ENCODE data around the gene PTPRD.
A peak's percentile ranks its signal among the peaks of the same experiment; 100 is the strongest.

The PTPRD gene

DNA sequence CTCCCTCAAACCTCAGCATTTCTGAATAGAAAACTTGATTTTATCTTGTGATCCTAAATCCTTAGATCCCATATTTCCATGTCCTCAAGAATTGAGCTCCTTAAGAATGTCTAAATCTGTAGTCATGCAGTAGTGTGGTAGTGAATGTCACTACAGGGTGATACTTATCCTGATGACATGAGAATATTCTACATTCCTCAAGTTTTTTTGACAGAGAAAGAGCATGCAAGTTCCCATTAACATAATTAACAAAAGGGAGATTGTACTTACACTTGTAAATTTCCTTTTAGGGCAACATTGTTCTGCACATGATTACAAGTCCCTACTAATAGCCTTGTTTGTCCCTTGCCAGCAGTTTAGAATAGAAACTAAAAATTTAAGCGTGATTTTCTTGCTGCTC, 352.3 kb downstream of the PTPRD start:
- DNase-seq: no peak

DNA sequence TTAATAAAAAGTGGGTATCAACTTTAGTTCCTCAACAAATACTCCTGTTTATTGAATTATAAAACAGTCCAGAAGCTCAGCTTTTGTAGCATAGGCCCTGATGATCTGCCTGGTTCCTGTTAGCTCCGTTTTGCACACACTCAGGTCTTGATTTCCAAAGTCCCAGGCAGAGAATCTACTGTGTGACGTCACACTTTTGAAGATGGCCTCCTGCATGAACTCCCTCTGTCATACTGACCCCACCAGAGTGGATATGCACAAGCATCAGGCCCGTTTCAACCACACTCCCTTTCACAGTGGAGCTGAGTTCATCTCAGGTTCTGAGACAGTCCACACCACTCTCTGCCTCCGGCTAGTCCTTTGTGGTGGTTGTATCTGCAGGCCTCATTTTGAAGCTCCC, 353.1 kb downstream of the PTPRD start:
- no peak for DNase-seq

DNA sequence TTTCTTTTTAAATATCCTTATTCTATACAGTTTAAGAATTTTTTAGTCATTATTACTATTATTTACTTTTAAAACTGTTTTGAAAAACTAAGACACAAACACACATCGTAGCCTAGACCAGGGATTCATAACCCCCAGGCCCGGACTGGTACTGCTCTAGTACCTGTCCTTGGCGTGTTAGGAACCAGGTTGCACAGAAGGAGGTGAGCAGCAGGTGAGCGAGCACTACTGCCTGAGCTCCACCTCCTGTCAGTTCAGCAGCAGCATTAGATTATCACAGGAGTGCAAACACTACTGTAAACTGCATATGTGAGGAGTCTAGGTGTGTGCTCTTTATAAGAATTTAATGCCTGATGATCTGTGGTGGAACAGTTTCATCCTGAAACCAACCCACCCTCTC, 357.0 kb downstream of the PTPRD start:
- no peak for DNase-seq

DNA sequence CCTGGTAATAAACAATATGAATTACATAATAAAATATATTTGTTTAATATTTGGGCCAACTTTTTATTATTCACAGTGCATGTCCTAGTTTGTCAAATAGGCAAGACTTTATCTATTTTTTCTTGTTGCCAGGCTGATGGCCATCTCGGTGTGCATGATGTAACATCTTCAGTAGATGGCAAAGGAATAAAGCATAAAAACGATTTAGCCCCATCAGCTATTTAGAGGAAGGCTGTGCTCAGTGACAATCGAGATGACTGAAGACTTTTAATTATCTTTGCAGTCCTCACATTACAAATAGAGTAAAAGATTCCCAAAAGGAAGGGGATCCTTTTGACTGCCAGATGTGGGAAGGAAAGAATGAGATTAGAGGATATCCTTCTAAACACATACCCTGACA, 358.5 kb downstream of the PTPRD start:
- DNase-seq: peak; percentile 54

DNA sequence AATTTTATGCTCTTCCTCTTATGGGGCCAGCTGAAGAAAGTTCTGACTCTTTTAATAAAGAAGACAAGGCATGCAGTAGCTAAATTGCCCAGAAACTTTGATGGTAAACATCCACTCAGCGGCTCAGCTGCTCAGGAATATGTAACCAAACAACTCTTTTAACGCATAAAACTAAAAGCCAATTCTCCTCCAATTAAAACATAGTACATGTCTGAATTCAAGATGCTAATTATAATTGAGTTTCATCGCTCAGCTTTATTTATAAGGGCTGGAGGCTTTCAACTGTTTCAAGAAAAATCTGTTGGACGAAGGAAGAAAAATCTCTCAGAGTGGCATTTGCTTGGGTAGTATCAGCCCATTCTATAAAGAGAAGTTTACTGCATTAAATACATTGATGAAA, 359.5 kb downstream of the PTPRD start:
- DNase-seq: no peak

DNA sequence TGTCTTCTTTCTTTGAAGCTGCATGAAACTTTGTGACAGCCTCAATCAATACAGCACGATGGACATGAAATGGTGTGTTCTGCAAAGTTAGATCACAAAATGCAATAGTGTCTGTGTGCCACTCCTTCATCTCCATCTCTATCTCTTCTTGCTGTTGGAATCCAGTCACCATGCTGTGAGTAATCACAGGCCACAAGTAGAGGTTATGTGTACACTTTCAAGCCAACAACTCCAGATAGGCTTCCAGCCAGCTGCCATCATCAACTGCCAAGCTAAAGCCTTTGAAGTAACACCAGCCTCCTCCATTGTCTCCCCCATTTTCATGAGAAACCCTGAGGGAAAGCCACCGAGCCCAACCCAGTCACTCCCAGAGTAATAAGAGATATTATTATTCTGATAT, 360.6 kb downstream of the PTPRD start:
- peak; percentile 79 for DNase-seq

DNA sequence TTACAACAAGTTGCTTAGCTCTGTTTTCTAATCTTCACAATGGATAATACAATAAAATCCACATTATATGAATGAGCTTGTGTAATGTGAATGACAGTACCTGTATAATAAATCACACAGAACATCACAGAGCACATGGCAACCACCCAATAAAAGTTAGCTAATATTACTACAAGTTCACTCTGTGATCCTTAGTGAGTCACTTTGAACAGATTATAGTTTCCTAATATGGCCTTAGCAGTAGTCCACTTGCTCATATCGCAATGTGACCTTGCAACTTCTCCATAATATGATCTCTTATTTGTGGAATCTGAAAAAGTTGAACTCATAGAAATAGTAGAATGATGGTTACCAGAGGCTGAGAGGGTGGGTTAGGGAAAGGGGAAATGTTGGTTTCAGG, 361.3 kb downstream of the PTPRD start:
- no peak for DNase-seq

DNA sequence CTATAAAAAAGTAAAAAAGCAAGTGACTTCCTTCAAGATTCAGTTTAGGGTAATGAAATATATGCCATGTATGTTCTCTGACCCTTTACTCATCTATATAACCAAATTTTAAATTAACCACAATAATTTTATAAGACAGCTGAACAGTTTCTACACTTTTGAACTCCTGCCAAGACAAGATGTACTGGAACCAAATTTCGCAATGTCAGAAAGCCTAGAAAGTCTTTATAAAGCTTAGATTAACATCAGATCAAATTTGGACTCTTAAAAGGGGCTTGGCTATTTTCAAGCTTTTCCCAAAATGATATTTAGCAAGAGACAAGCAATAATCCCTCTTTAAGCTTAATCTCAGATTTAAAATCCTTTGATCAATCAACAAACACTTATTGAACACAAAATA, 362.6 kb downstream of the PTPRD start:
- DNase-seq: no peak

DNA sequence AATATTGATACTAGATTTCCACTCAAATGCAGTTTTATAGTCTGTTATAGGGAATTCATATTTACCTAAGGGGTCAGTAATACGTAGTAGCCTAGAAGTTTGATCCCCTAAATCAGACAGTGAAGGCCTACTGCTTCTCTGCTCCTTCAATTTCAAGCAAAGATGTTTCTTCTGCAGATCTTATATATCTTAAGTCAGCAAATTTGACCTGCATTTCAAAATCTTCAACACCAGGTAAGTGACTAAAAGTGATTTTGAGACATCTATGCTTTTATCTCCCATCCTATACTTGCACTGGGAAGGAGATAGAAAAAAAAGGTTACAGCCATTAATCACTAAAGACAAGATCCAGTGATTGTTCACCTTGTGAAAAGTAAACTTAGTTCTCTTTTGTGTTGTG, 363.9 kb downstream of the PTPRD start:
- no peak for DNase-seq

DNA sequence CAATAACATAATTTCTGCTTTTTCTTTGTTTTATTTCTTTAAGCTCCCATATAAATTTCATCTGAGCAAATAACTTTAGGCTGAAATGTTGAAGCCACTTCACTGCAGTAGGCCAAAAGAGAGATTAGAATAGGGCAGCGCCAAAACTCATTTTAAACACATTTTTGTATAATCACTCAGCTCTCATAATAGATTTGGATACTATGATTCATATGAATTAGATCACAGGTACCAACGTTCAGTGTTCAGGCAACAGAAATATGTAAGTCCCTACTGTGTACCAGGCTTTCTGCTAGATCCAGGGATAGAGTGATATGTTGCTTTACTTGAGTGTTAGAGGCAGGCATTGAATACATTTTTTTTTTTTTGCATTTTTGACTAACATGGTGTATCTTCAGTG, 370.5 kb downstream of the PTPRD start:
- no peak for DNase-seq

DNA sequence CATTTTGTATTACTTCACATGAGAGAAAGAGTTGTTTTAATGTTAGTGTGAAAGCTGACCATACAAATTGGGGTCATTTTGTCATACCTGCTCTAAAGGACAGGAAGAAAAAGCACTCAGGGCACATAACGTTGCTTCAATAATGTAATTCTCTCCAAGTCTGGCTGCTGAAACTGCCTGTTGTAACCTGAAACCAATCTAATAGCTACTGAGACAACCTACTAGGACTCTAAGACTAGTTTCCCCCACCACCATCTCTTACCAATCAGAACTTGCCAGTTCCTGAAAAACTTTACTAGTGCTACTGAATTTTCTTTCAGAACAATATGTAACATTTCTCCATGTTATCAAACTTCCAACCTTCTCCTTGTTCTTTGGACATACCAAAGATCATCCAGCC, 374.7 kb downstream of the PTPRD start:
- DNase-seq: no peak

DNA sequence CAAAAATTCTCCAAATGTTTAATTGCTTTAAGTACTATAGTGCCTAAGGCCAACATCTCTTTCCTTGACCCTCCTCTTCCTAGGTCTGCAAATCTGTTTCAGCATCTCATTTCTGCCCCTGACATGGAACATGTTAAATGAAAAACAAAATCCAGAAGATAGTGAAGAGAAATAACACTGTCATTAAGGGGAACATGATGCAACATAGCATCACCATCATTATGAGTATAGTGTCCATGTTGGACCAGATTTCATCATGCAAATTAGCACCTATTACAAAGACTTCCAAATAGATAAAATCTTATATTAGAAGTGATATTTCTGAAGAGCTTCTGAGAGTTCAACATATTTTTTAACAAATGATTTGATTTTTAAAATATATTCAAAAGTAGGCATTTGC, 375.2 kb downstream of the PTPRD start:
- no peak for DNase-seq

DNA sequence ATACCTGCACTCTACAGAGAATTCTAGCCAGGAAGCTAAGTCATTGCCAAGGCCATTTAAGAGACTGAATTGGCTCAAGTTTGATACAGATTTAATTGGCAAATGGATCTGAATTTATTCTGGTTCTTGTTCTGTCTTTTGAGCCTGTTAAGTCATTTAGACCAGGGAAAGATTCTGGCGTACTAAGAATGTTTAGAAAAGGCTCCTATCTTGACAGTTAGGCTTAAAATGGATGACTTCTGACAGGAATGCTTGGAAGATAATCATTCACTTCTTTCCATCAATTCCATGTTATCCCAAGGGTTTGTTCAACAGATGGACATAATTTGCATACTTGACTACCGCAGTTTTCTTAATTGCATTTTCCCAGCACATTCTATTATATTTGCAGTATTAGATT, 376.6 kb downstream of the PTPRD start:
- DNase-seq: no peak

DNA sequence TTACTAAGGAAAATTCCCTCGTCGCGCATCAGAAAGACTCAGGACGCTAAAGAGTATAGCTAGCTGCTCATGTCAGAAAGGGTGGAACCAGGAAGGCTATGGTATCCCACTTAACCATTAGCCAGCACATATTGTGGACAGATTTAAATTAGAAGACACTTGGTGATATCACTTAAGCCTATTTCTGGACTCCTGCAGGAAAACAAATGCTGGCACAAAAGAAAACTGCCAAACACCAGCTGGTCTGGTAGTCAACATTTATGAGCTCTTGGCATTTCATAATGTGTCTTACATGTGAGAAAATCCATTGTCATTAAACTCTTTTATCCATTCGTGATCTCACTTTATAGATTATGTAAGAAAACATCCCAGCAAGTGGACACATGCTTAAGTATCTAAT, 377.4 kb downstream of the PTPRD start:
- DNase-seq: no peak

DNA sequence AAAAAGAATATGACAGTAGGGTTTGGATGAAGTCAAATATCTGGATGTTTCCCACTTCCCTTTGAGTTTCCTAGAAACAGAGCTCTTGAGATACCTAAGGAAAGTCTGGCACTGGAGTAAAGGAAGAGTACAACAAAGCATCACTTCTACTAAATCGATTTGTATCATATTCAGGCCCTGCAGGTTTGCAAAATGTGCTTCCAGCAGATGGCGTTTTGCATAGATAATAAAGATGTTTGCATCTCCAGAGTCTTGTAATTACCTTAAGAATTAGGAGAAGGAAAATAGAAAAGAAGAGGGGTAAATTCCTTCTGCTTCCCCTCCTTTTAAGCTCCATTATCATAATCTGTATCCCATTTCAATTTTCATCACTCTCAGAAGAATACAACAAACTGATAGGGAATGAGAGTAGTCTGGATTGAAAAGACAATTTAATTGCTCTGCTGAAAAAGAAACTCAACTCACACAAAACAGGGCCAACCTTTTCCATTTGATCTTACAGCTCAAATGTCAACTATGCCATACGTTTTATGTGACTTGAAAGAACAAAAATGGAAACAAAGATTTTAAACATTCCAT, 380.4 kb downstream of the PTPRD start:
- DNase-seq: no peak

DNA sequence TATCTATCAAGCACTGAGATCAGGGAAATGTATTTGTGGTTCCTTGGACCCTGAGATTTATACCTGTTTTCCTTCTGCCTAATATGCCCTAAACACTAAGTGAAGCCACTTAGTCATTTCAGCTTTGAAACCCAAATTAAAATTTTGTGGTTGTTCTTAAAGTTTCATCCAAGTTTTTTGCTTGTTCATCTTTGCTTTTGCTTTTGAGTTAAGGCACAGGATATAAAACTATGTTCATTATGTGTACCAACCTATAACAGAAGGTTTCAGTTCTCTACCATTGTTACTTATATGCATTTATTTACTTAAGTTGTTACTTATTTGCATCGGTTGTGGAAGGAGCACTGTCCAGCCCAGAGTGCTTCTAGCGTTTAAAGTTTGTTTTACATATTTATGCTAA, 382.3 kb downstream of the PTPRD start:
- DNase-seq: no peak

DNA sequence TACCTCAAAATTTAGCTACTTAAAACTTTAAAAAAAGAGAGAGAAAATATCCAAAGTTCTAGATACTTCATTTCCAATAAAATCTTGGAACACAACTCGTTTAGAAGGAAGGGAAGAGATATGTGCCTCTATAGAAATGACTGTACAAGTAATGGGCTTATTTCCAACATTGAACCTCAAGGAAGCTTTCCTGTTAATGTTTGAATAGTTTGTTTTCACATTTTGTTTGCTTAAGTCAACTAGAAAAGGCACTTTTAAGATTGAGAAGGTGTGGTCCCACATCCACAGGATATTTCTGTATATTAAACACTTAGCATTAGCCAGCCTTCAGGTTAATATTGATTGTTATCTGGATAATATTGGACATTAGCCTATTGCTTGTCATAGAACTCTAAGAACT, 384.7 kb downstream of the PTPRD start:
- DNase-seq: no peak

DNA sequence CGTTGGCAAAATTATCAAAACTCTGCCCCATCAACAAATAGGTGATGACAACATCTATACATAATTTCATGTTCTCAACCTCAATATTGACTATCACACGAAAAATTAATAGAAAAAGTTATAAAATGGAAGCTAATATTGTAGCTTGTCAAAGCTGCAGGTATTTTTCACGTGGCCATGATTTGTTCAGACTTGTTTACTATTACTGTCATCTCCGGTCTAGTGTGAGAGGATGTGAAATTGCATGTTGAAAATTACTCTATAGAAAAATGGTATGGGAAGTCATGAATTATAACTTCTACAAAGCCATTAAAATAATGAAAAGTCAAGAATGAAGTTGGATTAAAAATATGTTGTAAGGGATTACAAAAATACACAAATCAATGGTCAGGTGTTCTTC, 385.8 kb downstream of the PTPRD start:
- no peak for DNase-seq

DNA sequence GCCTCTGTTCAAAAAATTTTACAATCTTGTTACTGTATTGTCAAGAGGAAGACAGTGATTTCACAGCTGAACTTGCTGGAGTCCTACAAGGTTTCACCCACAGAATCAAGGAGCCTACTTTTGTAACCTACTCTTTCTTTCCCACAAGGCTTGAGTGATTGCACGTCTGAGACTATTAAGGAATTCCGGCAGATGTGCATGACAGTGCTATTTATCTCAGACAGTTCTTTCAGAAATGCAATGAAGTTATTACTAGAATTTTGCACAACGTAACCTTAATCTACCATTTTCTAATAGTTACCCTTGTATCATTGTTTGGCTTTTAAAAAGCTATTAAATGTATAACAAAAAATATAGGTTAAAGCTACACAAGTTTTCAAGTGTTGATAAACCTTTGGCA, 400.1 kb downstream of the PTPRD start:
- DNase-seq: no peak

DNA sequence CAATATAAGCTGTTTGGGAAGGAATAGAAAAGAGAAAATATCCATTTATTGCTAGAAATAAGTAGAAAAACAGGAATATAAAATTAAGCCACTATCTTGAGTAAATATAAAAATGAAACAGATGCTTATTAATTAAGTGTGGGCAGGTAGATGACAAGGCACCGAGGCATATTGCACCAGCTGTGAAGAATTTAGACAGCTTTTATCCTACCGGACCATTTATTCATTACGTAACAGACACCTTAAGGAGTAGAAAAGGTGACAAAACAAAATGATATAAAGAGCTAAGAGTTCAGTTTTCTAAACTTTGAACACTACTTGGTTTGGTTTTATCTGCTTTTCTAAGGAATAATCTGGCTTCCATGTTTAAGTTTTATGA, 404.1 kb downstream of the PTPRD start:
- DNase-seq: no peak

DNA sequence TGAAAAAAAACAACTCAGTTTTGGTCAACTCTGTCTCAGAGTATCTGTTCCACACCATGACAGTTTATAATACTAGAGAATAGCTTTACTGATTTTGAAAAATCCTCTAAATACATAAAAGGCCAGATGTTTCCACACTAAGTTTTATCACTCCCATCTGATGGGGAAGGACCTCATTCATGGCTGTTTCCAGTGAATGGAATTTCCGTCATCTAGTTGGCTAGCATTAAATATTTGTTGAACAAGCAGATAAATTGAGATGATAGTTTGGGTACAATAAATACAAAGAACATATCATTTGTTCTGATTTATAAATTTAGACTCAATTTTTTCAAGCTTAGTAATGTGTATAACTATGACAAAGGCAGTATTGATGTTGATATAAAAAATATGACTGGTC, 408.5 kb downstream of the PTPRD start:
- no peak for DNase-seq

DNA sequence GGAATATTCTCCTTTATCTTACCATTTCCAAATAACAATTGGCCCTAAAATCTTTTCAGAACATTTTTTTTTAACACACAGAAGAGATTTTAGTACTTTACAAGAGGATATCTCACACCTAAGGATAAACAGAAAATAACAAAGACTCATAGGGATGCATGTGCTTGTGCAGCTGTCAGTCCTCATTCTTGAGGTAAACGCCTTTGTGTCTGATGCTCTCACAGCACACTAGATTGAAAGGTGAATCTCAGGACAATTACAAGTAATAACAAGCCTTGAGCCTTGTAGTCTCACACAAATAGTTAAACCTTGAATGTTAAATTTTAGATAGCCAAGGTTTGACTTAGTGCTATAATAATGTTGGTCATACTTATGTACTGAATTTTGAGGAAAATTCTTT, 439.2 kb downstream of the PTPRD start:
- peak; percentile 65 for DNase-seq

DNA sequence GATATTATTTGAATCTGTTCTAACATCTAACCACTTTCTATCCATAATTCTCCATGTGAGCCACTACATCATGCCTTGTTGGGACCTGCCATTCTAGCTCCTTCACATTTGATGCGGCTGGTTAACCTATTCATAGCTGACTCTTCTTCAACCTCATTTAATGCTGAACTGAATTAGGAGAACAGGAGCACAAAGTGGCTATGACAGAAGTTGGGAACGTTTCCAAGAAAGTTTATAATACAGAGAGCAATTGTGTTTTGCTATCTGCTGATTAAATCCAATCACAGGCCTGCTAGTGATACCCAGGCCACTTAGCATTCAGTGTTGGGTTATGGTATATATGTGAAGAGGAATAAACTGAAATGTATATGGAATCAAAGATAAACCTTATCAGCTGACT, 440.3 kb downstream of the PTPRD start:
- DNase-seq: no peak

DNA sequence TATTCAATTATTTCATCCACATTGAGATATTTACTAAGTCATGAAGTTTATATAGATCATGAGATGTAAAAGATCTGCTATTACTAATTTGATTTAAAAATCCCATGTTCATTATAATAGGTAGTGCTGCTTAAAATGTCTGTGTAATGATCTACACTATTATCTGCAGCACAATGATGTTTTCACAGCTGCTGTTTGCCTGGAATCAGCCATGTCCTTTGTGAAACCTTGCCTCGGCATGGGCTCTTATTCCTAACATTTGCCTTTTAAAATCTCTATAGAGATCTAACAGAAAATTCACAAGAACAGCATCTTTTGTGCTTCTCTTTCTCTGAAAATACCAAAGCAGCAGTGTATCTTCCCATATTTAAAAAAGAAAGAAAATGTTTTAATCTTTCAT, 444.6 kb downstream of the PTPRD start:
- peak; percentile 93 for DNase-seq

DNA sequence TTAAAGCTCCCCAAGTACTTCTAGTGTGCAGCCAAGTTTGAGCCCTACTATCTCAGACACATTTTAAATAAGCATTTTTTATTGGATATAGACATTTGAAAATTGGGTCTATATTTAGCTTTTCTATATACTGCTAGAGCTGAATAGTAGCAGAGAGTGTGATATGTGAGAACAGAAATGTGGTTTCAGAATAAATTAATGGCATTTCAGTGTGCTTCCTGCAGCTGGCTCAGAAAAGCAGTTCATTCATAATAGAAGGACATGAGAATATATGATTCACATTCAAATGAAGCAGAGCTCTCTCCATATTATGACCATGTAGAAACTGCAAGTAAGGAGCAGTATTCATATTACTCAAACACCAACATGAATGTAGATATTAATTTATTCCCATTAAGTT, 464.0 kb downstream of the PTPRD start:
- no peak for DNase-seq
